AG09319 (cell line): ENCODE results near the gene CTAGE1.
A peak's percentile ranks its signal among the peaks of the same experiment; 100 is the strongest.

Experiments used
- DNase-seq: peaks from one replicate; pipeline ENCODE4 v3.0.0-alpha.2; 2010; ENCODE audit warnings: low read depth; ENCODE audit errors: extremely low read depth
- TF ChIP-seq, protein P1 (sequence below): IDR thresholded peaks from 2 replicates; pipeline ENCODE4 v1.5.1; 2011; ENCODE audit warnings: low read depth, mild to moderate bottlenecking, inconsistent platforms, low read length, moderate library complexity

The CTAGE1 gene

DNA sequence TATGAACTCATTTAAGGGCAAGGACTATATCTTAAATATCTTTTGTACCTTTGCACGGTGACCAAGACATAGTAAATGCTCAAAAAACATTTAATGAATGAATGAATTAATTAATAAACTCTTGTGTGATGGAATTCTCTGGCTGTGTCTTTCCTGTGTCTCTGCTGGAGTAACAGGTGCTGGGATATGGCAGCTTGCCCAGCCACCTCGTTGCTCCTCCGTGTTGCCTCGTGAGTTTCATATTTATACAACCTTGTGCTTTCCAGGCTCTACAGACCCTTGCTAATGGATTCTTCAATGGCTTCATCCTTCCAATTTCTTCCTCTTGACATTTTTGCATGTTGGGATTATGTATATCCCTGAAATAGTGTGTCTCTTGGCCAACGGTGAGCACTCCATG is 30.4 kb downstream of the CTAGE1 start:
- TF ChIP-seq, protein P1, sequence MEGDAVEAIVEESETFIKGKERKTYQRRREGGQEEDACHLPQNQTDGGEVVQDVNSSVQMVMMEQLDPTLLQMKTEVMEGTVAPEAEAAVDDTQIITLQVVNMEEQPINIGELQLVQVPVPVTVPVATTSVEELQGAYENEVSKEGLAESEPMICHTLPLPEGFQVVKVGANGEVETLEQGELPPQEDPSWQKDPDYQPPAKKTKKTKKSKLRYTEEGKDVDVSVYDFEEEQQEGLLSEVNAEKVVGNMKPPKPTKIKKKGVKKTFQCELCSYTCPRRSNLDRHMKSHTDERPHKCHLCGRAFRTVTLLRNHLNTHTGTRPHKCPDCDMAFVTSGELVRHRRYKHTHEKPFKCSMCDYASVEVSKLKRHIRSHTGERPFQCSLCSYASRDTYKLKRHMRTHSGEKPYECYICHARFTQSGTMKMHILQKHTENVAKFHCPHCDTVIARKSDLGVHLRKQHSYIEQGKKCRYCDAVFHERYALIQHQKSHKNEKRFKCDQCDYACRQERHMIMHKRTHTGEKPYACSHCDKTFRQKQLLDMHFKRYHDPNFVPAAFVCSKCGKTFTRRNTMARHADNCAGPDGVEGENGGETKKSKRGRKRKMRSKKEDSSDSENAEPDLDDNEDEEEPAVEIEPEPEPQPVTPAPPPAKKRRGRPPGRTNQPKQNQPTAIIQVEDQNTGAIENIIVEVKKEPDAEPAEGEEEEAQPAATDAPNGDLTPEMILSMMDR: no peak
- no peak for DNase-seq

DNA sequence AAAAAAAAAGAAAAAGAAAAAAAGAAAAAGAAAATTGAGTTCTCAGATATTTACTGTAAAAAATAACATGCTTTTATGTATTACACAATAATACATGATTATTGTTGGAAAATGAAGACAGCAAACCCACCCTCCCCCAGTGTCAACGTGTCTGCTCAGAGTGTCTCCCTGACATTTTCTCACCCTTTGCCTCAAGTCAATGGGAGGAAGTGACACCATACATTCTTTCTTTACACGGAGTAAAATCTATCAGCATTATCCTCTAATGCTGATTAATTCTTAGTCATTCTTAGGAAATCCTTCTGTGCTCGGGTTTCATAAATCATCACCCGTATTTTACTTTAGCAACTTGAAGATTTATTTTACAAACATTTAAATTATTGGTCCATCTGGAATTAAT is 32.0 kb downstream of the CTAGE1 start:
- TF ChIP-seq, protein P1: no peak
- DNase-seq: peak; percentile 63

DNA sequence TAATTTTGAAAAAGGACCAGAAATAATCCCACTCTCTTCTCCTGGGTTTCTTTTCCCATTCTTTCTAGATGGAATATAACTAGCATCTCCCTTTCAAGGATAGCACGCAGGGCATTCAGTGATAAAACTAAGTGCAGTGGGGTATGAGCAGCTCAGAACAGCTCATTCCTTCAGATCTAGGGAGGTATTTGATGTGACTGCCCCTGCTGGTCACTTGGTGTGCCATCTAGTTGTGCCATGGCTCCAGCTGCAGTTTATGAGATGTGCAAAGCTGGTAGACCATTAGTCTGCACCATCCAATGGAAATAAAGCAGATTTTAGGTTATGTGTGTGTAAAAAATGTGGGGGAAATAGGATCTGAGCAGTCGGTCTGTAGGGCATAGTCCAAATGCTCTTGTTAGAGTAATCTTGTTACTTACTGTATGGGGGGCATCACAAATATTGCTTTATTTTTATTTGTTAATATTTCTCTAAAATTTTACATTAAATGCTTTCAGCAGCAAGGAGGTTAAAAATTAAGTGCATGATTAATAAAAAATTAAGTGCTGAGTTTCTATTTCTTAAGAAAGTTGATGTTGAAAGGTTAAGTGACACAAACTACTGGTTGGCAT is 38.9 kb downstream of the CTAGE1 start:
- DNase-seq: no peak
- TF ChIP-seq, protein P1: peak; percentile 35

DNA sequence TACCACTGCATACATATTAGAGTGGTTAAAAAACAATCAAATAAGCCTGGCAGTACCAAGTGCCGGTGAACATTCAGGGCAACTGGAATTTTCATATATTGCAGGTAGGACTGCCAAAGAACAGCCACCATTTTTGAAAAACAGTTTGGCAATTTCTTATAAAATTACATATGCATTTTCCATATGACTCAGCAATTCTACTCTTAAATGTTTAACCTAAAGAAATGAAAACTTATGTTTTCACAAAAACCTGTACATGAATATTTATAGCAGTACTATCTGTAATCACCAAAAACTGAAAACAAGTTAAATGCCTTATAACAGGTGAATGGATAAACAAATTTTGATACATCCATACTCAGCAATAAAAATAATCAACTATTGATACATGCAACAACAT is 39.9 kb downstream of the CTAGE1 start:
- DNase-seq: no peak
- TF ChIP-seq, protein P1: no peak

DNA sequence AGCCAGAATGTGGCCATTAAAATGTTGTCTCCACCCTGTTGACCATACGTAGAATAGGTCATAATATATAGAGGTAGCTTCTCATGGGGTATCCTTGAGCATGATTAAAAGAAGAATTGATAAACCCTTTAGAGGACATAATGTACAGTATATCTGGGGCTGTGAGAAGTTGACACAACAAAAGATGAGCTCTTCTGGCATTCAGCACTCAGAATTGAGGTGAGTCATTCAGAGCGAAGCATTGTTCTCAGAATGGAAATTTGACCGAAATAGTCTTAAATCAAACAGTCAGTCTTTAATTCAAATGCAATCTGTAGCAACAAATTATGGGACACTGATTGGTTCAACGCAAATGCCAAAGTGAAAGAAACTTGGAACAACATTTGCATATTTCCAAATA is 47.3 kb downstream of the CTAGE1 start:
- DNase-seq: no peak
- TF ChIP-seq, protein P1: no peak

DNA sequence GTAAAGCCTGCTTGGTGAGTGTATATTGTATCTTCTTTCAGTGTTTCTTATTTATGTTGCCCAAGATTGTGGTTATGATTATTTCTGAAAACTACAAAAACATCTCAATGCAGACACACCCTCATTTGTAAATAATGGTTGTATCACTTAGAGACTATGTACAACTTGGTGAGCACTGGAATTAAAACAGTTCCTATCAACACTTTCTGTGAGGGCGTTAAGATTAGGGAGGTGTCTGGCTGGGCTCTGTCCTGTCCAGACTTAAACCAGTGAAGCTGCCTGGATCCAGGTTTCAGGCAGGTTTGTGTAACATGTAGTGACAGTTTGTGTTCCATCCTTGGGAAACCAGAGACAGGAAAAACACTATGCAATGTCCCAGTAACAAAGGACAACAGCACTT is 49.7 kb downstream of the CTAGE1 start:
- TF ChIP-seq, protein P1: no peak
- no peak for DNase-seq

DNA sequence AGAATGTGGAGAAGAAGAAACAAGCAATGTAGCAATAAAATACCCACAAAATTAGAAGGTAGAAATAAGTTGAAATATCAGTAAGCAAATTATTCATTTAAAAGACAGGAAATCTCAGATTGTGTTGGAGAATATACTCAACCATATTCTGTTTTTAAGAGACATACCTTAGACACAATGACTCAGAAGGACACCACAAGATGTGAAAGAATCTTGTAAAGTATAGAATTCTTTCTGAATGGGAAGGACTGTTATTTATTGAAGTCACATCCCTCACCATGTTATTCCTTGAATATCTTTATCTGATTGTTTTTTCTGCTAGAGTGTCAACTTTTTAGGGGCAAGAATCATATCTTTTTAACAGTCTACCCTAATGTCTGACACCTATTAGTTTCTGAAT is 50.4 kb downstream of the CTAGE1 start:
- TF ChIP-seq, protein P1: no peak
- no peak for DNase-seq
